ENCODE measurements around the gene PSG6. TPM values are rescaled to one million over a fixed set of nuclear protein-coding genes. Genes with fewer than 3 reads are reported as not detected.
"Not testable (repeated sequence)": the region's sequence is repeated elsewhere in the genome, so short reads cannot be mapped to it uniquely, and the experiment has no call there.

Gene PSG6
- polyA plus RNA-seq, 2 donors = not detected

DNA sequence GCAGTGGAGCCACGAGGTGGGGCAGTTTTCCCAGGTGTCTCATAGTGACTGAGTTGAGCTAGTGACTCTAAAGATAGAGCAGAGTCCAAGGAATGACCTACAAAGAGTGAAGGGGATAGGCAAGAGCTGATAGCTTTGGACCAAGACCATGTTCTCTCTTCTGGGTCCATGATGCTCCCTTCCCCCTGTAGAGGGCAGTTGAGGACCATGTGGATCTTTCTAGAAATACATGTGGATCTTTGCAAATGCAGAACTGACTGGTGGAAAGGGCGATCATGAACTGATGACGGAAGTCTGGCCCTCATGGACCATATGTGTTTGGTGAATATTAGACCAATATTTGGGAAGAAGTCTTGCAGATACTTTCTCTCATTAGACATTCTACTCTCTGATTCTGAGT, 45.1 kb downstream of the PSG6 start:
- Histone ChIP-seq H3K27me3 (ENCODE audit: control insufficient read depth in 1 of 2, insufficient read depth in 2 of 2, low read length in 2 of 2) (no peaks in the 10 kb centered on the region), H3K4me3 (ENCODE audit: low read depth in 1 of 2, low read length in 2 of 2) (no peak overlapping the region), H3K36me3 (ENCODE audit: control insufficient read depth in 2 of 2, insufficient read depth in 2 of 2, low read length in 1 of 2) (no peaks in the 10 kb centered on the region), H3K9me3 (ENCODE audit: control insufficient read depth in 2 of 2, insufficient read depth in 1 of 2, low read depth in 1 of 2, low read length in 1 of 2) (no peaks in the 10 kb centered on the region), H3K27ac (ENCODE audit: low read depth in 2 of 2, low read length in 1 of 2) (no peak overlapping the region), H3K4me1 (ENCODE audit: control insufficient read depth in 2 of 2, insufficient read depth in 2 of 2, low read length in 1 of 2) (no peaks in the 10 kb centered on the region)
- WGBS, 2 donors = 60 to 63% methylated on average over 3 of the region's 3 CpGs

GRCh38 chr19:42857544-42857867, 60.2 kb downstream of the PSG6 start:
- peaks cover 0 to 2% of the 10 kb centered on the region in 2 donors for H3K9me3 ChIP-seq (ENCODE audit: control insufficient read depth in 2 of 2, insufficient read depth in 1 of 2, low read depth in 1 of 2, low read length in 1 of 2)

GRCh38 chr19:42856866-42857543, 60.7 kb downstream of the PSG6 start:
- H3K27me3 ChIP-seq (ENCODE audit: control insufficient read depth in 1 of 2, insufficient read depth in 2 of 2, low read length in 2 of 2); H3K27ac ChIP-seq (ENCODE audit: low read depth in 2 of 2, low read length in 1 of 2); H3K36me3 ChIP-seq (ENCODE audit: control insufficient read depth in 2 of 2, insufficient read depth in 2 of 2, low read length in 1 of 2); H3K4me3 ChIP-seq (ENCODE audit: low read depth in 1 of 2, low read length in 2 of 2); H3K9me3 ChIP-seq (ENCODE audit: control insufficient read depth in 2 of 2, insufficient read depth in 1 of 2, low read depth in 1 of 2, low read length in 1 of 2); H3K4me1 ChIP-seq (ENCODE audit: control insufficient read depth in 2 of 2, insufficient read depth in 2 of 2, low read length in 1 of 2): not testable (repeated sequence)
- 79 to 83% methylated on average over 18 to 19 of the region's 19 CpGs for WGBS, 2 donors

More at GRCh38 chr19:42857544-42857867, 60.2 kb downstream of the PSG6 start:
- Histone ChIP-seq H3K27ac (ENCODE audit: low read depth in 2 of 2, low read length in 1 of 2) (no peak overlapping the region), H3K27me3 (ENCODE audit: control insufficient read depth in 1 of 2, insufficient read depth in 2 of 2, low read length in 2 of 2) (no peaks in the 10 kb centered on the region), H3K4me3 (ENCODE audit: low read depth in 1 of 2, low read length in 2 of 2) (no peak overlapping the region), H3K4me1 (ENCODE audit: control insufficient read depth in 2 of 2, insufficient read depth in 2 of 2, low read length in 1 of 2) (peaks cover 0 to 4% of the 10 kb centered on the region in 2 donors), H3K36me3 (ENCODE audit: control insufficient read depth in 2 of 2, insufficient read depth in 2 of 2, low read length in 1 of 2) (no peaks in the 10 kb centered on the region)
- WGBS, 2 donors = 66 to 68% methylated on average over 5 of the region's 5 CpGs

DNA sequence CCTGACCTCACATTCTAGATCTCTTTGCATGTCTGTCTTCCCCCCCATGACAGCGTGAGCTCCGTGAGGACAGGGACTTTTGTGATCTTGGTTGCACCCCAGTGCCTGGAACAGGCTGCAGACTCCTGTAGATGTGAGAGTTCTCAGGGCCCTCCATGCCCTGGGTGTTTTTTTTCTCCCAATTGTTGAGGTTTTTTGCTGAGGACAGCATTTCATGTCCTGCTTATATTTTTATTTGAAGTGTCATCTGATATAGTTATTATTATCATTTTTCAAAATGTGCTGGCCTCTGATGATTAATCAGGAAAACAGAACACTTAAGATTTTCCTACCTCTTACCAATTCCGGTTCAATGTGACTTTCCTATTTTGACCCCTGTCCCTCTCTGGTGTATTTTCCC, 62.9 kb downstream of the PSG6 start:
- 91 to 92% methylated on average over 1 of the region's 3 CpGs for WGBS, 2 donors
- not testable (repeated sequence) for H3K36me3 ChIP-seq (ENCODE audit: control insufficient read depth in 2 of 2, insufficient read depth in 2 of 2, low read length in 1 of 2); H3K9me3 ChIP-seq (ENCODE audit: control insufficient read depth in 2 of 2, insufficient read depth in 1 of 2, low read depth in 1 of 2, low read length in 1 of 2); H3K27me3 ChIP-seq (ENCODE audit: control insufficient read depth in 1 of 2, insufficient read depth in 2 of 2, low read length in 2 of 2); H3K4me1 ChIP-seq (ENCODE audit: control insufficient read depth in 2 of 2, insufficient read depth in 2 of 2, low read length in 1 of 2); H3K4me3 ChIP-seq (ENCODE audit: low read depth in 1 of 2, low read length in 2 of 2); H3K27ac ChIP-seq (ENCODE audit: low read depth in 2 of 2, low read length in 1 of 2)

DNA sequence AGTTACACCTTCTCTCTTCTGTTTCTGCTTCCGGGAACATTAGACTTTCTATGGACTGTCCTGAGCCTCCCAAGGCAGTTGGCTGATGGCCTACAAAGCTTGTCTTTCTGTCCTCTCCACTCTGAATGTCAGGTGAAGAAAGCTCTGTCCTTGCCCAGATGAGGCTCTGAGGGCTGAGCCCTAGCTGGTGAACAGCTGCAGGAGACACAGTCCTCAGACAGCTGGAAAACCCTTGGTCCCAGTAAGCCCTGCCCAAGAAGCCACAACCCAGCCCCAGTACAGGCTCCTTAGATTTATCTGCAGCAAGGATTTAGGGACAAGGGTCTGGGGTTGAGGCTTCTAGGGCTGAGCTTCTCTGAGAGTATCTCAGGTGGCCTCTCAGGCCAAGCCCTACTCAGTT, 64.5 kb downstream of the PSG6 start:
- not testable (repeated sequence) for H3K4me3 ChIP-seq (ENCODE audit: low read depth in 1 of 2, low read length in 2 of 2); H3K27me3 ChIP-seq (ENCODE audit: control insufficient read depth in 1 of 2, insufficient read depth in 2 of 2, low read length in 2 of 2); H3K9me3 ChIP-seq (ENCODE audit: control insufficient read depth in 2 of 2, insufficient read depth in 1 of 2, low read depth in 1 of 2, low read length in 1 of 2); H3K4me1 ChIP-seq (ENCODE audit: control insufficient read depth in 2 of 2, insufficient read depth in 2 of 2, low read length in 1 of 2); H3K36me3 ChIP-seq (ENCODE audit: control insufficient read depth in 2 of 2, insufficient read depth in 2 of 2, low read length in 1 of 2)
- H3K27ac ChIP-seq (ENCODE audit: low read depth in 2 of 2, low read length in 1 of 2) = peak overlapping the region; percentile 12 to 47
- WGBS, 2 donors = 45 to 56% methylated on average over 1 of the region's 1 CpG

GRCh38 chr19:42852821-42853220, 64.9 kb downstream of the PSG6 start:
- peak overlapping the region; percentile 12 to 47 for H3K27ac ChIP-seq (ENCODE audit: low read depth in 2 of 2, low read length in 1 of 2)
- H3K4me1 ChIP-seq (ENCODE audit: control insufficient read depth in 2 of 2, insufficient read depth in 2 of 2, low read length in 1 of 2); H3K4me3 ChIP-seq (ENCODE audit: low read depth in 1 of 2, low read length in 2 of 2); H3K9me3 ChIP-seq (ENCODE audit: control insufficient read depth in 2 of 2, insufficient read depth in 1 of 2, low read depth in 1 of 2, low read length in 1 of 2); H3K36me3 ChIP-seq (ENCODE audit: control insufficient read depth in 2 of 2, insufficient read depth in 2 of 2, low read length in 1 of 2); H3K27me3 ChIP-seq (ENCODE audit: control insufficient read depth in 1 of 2, insufficient read depth in 2 of 2, low read length in 2 of 2): not testable (repeated sequence)

Other genes starting within 250 kb of the PSG6 start
- not detected for gene PSG3, start 177.4 kb downstream of the PSG6 start, polyA plus RNA-seq
- not detected for gene PSG8, start 152.2 kb downstream of the PSG6 start, polyA plus RNA-seq
- not detected for gene PSG1, start 38.2 kb downstream of the PSG6 start, polyA plus RNA-seq
- not detected for gene PSG7, start 19.3 kb upstream of the PSG6 start, polyA plus RNA-seq
- gene PSG11, start 108.6 kb upstream of the PSG6 start, polyA plus RNA-seq = not detected
- gene PSG2, start 164.8 kb upstream of the PSG6 start, polyA plus RNA-seq = not detected